ENCODE measurements around the gene RAPGEF1. TPM values are rescaled to one million over a fixed set of nuclear protein-coding genes. Genes with fewer than 3 reads are reported as not detected.

RAPGEF1 gene
- total and polyA plus RNA-seq, 9 of the 15 experiments (the other 6 are each of a cell fraction or from before 2014, with no cell fraction given): 0.06 to 44.1 (median 19.9) TPM

GRCh38 chr9:131635892-131636291 is 104.0 kb downstream of the RAPGEF1 start:
- Histone ChIP-seq H3K27ac (ENCODE audit: extremely low read depth, low read depth, low read length) (peak overlapping the region; percentile 84), H3K27me3 (ENCODE audit: control insufficient read depth in 2 of 2, insufficient read depth in 2 of 2, low read length in 2 of 2) (no peaks in the 10 kb centered on the region), H3K79me2 (ENCODE audit: control insufficient read depth, insufficient read depth, low read length) (no peaks in the 10 kb centered on the region), H3K9me3 (replicated peaks; ENCODE audit: control insufficient read depth, insufficient read depth, low read depth, low read length) (no peaks in the 10 kb centered on the region), H3K4me2 (ENCODE audit: insufficient read depth, low read length) (peak overlapping the region; percentile 59), H3K36me3 (ENCODE audit: control insufficient read depth, insufficient read depth, low read length) (peaks cover 26% of the 10 kb centered on the region; the same call in 2 of the 3 replicates), H3K4me3 (no peak overlapping the region), H3K9ac (ENCODE audit: insufficient read depth in 1 of 2, low read depth in 2 of 2, low read length in 2 of 2) (peak overlapping the region; percentile 28 to 49; a peak in 3 of 4 replicates), H4K20me1 (replicated peaks; ENCODE audit: control insufficient read depth, insufficient read depth, low read length) (no peaks in the 10 kb centered on the region), H3K9me1 (ENCODE audit: control insufficient read depth, insufficient read depth, low read length) (no peaks in the 10 kb centered on the region), H3K4me1 (replicated peaks in 1 of 2; ENCODE audit: control insufficient read depth in 2 of 2, insufficient read depth in 2 of 2, low read length in 2 of 2) (peaks cover 24 to 27% of the 10 kb centered on the region in 2 experiments), H2AFZ (ENCODE audit: low read depth, low read length) (no peak overlapping the region)
- intact Hi-C loops (cut with micrococcal nuclease) (no loop called here), in situ Hi-C loops (cut with MboI) (no loop called here)
- ATAC-seq (peak; percentile 31), DNase-seq (ENCODE audit: extremely low read depth in 1 of 4, low spot score in 3 of 4) (peak in 1 of 4 experiments; percentile 10), FAIRE-seq (no peak)
- TF ChIP-seq ZNF444 (CRISPR knock-in tag; IDR thresholded peaks at IDR 0.05) (no peak), THAP12 (CRISPR knock-in tag; IDR thresholded peaks at IDR 0.05) (no peak), KAT7 (CRISPR knock-in tag; IDR thresholded peaks at IDR 0.05; ENCODE audit: borderline replicate concordance) (no peak), DNMT1 (IDR thresholded peaks at IDR 0.05) (no peak), SP2 (IDR thresholded peaks at IDR 0.05; ENCODE audit: extremely low read depth, low read depth, low read length, poor library complexity, severe bottlenecking) (no peak), ZNF282 (CRISPR knock-in tag; IDR thresholded peaks at IDR 0.05) (no peak), TBL1XR1 (IDR thresholded peaks at IDR 0.05; ENCODE audit: low read length in 2 of 2) (no peak), RUNX1 (IDR thresholded peaks at IDR 0.05; ENCODE audit: low read depth) (no peak), RBM14 (IDR thresholded peaks at IDR 0.05; ENCODE audit: borderline replicate concordance, insufficient read depth, low read depth, low read length) (no peak), ZNF124 (CRISPR knock-in tag; IDR thresholded peaks at IDR 0.05) (no peak), RBM15 (IDR thresholded peaks at IDR 0.05; ENCODE audit: insufficient read depth, low read length) (no peak)
- CTCF ChIA-PET (ENCODE audit: low intra/inter-chr PET ratio): interaction anchor here (2.7 kb wide), 1 partner anchor 104 kb away, joined by 11 read pairs; the partner anchor contains the start of gene RAPGEF1
- WGBS (ENCODE audit: insufficient coverage, low coverage, missing lambda C conversion rate): 79% methylated on average over 5 of the region's 5 CpGs
- no TSS peak for BruUV-seq (replicated peaks)
- POLR2A ChIA-PET: interaction anchor here (0.5 to 1.2 kb wide), 8 partner anchors 10 to 558 kb away, joined by 3 to 7 read pairs (median 3); no protein-coding TSS in a partner anchor
